ENCODE measurements around the gene CD44.

Gene CD44

GRCh38 chr11:35245786-35246185, 106.8 kb downstream of the CD44 start:
- no peak overlapping the region for H3K9ac ChIP-seq (ENCODE audit: insufficient read length)
- H3K36me3 ChIP-seq (ENCODE audit: insufficient read depth, low read length) = no peaks in the 10 kb centered on the region
- no peak for TF ChIP-seq EZH2 (IDR thresholded peaks at IDR 0.05)
- TF ChIP-seq FOXP2 (optimal IDR thresholded peaks at IDR 0.05; ENCODE audit: control extremely low read depth, extremely low read length, insufficient read depth) = no peak
- no peak for TF ChIP-seq POLR2AphosphoS5 (IDR thresholded peaks at IDR 0.05; ENCODE audit: borderline replicate concordance, low read depth, low read length)
- no peak overlapping the region for H3K4me3 ChIP-seq
- no peak overlapping the region for H3K27ac ChIP-seq
- no peaks in the 10 kb centered on the region for H3K9me3 ChIP-seq (ENCODE audit: low read depth, low read length)
- DNase-seq (ENCODE audit: low read depth, low spot score) = no peak

GRCh38 chr11:35246745-35247144, 107.8 kb downstream of the CD44 start:
- no peak for DNase-seq (ENCODE audit: low read depth, low spot score)
- Histone ChIP-seq H3K36me3 (ENCODE audit: insufficient read depth, low read length) (no peaks in the 10 kb centered on the region), H3K9me3 (ENCODE audit: low read depth, low read length) (no peaks in the 10 kb centered on the region), H3K27ac (no peak overlapping the region), H3K9ac (ENCODE audit: insufficient read length) (no peak overlapping the region), H3K4me3 (no peak overlapping the region)
- TF ChIP-seq FOXP2 (optimal IDR thresholded peaks at IDR 0.05; ENCODE audit: control extremely low read depth, extremely low read length, insufficient read depth) = no peak
- no peak for TF ChIP-seq EZH2 (IDR thresholded peaks at IDR 0.05)
- TF ChIP-seq POLR2AphosphoS5 (IDR thresholded peaks at IDR 0.05; ENCODE audit: borderline replicate concordance, low read depth, low read length) = no peak

- no peak overlapping the region for H3K27ac ChIP-seq
- no peak for TF ChIP-seq FOXP2 (optimal IDR thresholded peaks at IDR 0.05; ENCODE audit: control extremely low read depth, extremely low read length, insufficient read depth)
- TF ChIP-seq POLR2AphosphoS5 (IDR thresholded peaks at IDR 0.05; ENCODE audit: borderline replicate concordance, low read depth, low read length) = no peak
- H3K9ac ChIP-seq (ENCODE audit: insufficient read length) = no peak overlapping the region
- no peaks in the 10 kb centered on the region for H3K36me3 ChIP-seq (ENCODE audit: insufficient read depth, low read length)
- no peaks in the 10 kb centered on the region for H3K9me3 ChIP-seq (ENCODE audit: low read depth, low read length)
- no peak overlapping the region for H3K4me3 ChIP-seq
- DNase-seq (ENCODE audit: low read depth, low spot score) = no peak
These were observed 108.5 kb downstream of the CD44 start for GRCh38 chr11:35247428-35247827.

GRCh38 chr11:35247863-35248262, 108.9 kb downstream of the CD44 start:
- Histone ChIP-seq H3K27ac (no peak overlapping the region), H3K9ac (ENCODE audit: insufficient read length) (no peak overlapping the region), H3K36me3 (ENCODE audit: insufficient read depth, low read length) (no peaks in the 10 kb centered on the region), H3K4me3 (no peak overlapping the region), H3K9me3 (ENCODE audit: low read depth, low read length) (no peaks in the 10 kb centered on the region)
- TF ChIP-seq EZH2 (IDR thresholded peaks at IDR 0.05) (no peak), POLR2AphosphoS5 (IDR thresholded peaks at IDR 0.05; ENCODE audit: borderline replicate concordance, low read depth, low read length) (no peak), FOXP2 (optimal IDR thresholded peaks at IDR 0.05; ENCODE audit: control extremely low read depth, extremely low read length, insufficient read depth) (no peak)
- DNase-seq (ENCODE audit: low read depth, low spot score) = no peak

- TF ChIP-seq EZH2 (IDR thresholded peaks at IDR 0.05) (no peak), FOXP2 (optimal IDR thresholded peaks at IDR 0.05; ENCODE audit: control extremely low read depth, extremely low read length, insufficient read depth) (no peak), POLR2AphosphoS5 (IDR thresholded peaks at IDR 0.05; ENCODE audit: borderline replicate concordance, low read depth, low read length) (no peak)
- no peaks in the 10 kb centered on the region for H3K36me3 ChIP-seq (ENCODE audit: insufficient read depth, low read length)
- no peak overlapping the region for H3K27ac ChIP-seq
- no peak for DNase-seq (ENCODE audit: low read depth, low spot score)
- H3K9ac ChIP-seq (ENCODE audit: insufficient read length) = no peak overlapping the region
- H3K9me3 ChIP-seq (ENCODE audit: low read depth, low read length) = no peaks in the 10 kb centered on the region
- no peak overlapping the region for H3K4me3 ChIP-seq
These were observed 109.8 kb downstream of the CD44 start for GRCh38 chr11:35248558-35249323.

- Histone ChIP-seq H3K9ac (ENCODE audit: insufficient read length) (no peak overlapping the region), H3K4me3 (no peak overlapping the region), H3K36me3 (ENCODE audit: insufficient read depth, low read length) (no peaks in the 10 kb centered on the region), H3K9me3 (ENCODE audit: low read depth, low read length) (no peaks in the 10 kb centered on the region), H3K27ac (no peak overlapping the region)
- no peak for DNase-seq (ENCODE audit: low read depth, low spot score)
- TF ChIP-seq FOXP2 (optimal IDR thresholded peaks at IDR 0.05; ENCODE audit: control extremely low read depth, extremely low read length, insufficient read depth) (no peak), POLR2AphosphoS5 (IDR thresholded peaks at IDR 0.05; ENCODE audit: borderline replicate concordance, low read depth, low read length) (no peak), EZH2 (IDR thresholded peaks at IDR 0.05) (no peak)
These were observed 111.2 kb downstream of the CD44 start for GRCh38 chr11:35250192-35250591.

- Histone ChIP-seq H3K9me3 (ENCODE audit: low read depth, low read length) (no peaks in the 10 kb centered on the region), H3K36me3 (ENCODE audit: insufficient read depth, low read length) (no peaks in the 10 kb centered on the region), H3K9ac (ENCODE audit: insufficient read length) (no peak overlapping the region), H3K27ac (no peak overlapping the region), H3K4me3 (no peak overlapping the region)
- no peak for TF ChIP-seq POLR2AphosphoS5 (IDR thresholded peaks at IDR 0.05; ENCODE audit: borderline replicate concordance, low read depth, low read length)
- no peak for TF ChIP-seq EZH2 (IDR thresholded peaks at IDR 0.05)
- TF ChIP-seq FOXP2 (optimal IDR thresholded peaks at IDR 0.05; ENCODE audit: control extremely low read depth, extremely low read length, insufficient read depth) = no peak
- no peak for DNase-seq (ENCODE audit: low read depth, low spot score)
These were observed 111.7 kb downstream of the CD44 start for GRCh38 chr11:35250621-35251020.

- no peak overlapping the region for H3K9ac ChIP-seq (ENCODE audit: insufficient read length)
- H3K4me3 ChIP-seq = no peak overlapping the region
- no peak for TF ChIP-seq FOXP2 (optimal IDR thresholded peaks at IDR 0.05; ENCODE audit: control extremely low read depth, extremely low read length, insufficient read depth)
- TF ChIP-seq POLR2AphosphoS5 (IDR thresholded peaks at IDR 0.05; ENCODE audit: borderline replicate concordance, low read depth, low read length) = no peak
- TF ChIP-seq EZH2 (IDR thresholded peaks at IDR 0.05) = no peak
- H3K27ac ChIP-seq = no peak overlapping the region
- H3K9me3 ChIP-seq (ENCODE audit: low read depth, low read length) = no peaks in the 10 kb centered on the region
- H3K36me3 ChIP-seq (ENCODE audit: insufficient read depth, low read length) = no peaks in the 10 kb centered on the region
- DNase-seq (ENCODE audit: low read depth, low spot score) = no peak
These were observed 114.3 kb downstream of the CD44 start for GRCh38 chr11:35253237-35253636.

GRCh38 chr11:35255514-35255913, 116.5 kb downstream of the CD44 start:
- Histone ChIP-seq H3K36me3 (ENCODE audit: insufficient read depth, low read length) (no peaks in the 10 kb centered on the region), H3K27ac (no peak overlapping the region), H3K4me3 (no peak overlapping the region), H3K9me3 (ENCODE audit: low read depth, low read length) (no peaks in the 10 kb centered on the region), H3K9ac (ENCODE audit: insufficient read length) (no peak overlapping the region)
- no peak for TF ChIP-seq POLR2AphosphoS5 (IDR thresholded peaks at IDR 0.05; ENCODE audit: borderline replicate concordance, low read depth, low read length)
- TF ChIP-seq FOXP2 (optimal IDR thresholded peaks at IDR 0.05; ENCODE audit: control extremely low read depth, extremely low read length, insufficient read depth) = no peak
- no peak for TF ChIP-seq EZH2 (IDR thresholded peaks at IDR 0.05)
- no peak for DNase-seq (ENCODE audit: low read depth, low spot score)

Measured in SK-N-MC (cell line).